ENCODE results near the gene RPS6KA3. TPM values are rescaled to one million over a fixed set of nuclear protein-coding genes. Genes with fewer than 3 reads are reported as not detected.

RPS6KA3 gene
- total and polyA plus RNA-seq, 2 of the 8 experiments (the other 6 are each of a cell fraction or from before 2014, with no cell fraction given) = 7.1 to 13.0 TPM

DNA sequence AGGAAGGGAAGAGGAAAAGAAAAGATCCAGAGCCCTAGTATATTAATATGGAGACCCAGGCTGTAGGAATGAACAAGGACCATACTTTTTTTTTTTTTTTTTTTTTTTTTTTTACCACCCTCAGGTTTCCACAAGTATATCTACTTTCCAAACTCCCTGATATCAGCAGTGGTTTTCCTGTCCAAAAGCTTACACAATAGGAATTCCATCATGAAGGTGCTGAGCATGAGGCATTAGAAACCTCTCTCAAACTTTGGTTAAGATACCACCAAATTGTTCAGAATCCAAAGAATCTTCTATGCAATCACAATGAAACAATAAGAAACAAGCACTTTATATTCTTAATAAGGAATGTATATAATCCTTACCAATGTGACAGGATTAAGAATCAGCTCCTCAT is 26.5 kb downstream of the RPS6KA3 start:
- Histone ChIP-seq H3K36me3 (ENCODE audit: control insufficient read depth in 2 of 4, insufficient read depth in 4 of 4, low read length in 3 of 4) (no peaks in the 10 kb centered on the region), H3K79me2 (ENCODE audit: control insufficient read depth in 1 of 2, insufficient read depth in 2 of 2, low read length in 2 of 2) (no peaks in the 10 kb centered on the region; a peak in 1 of 4 replicates), H3K4ac (replicated peaks; ENCODE audit: insufficient read length, low read depth, low read length) (no peak overlapping the region), H3K23ac (ENCODE audit: insufficient read length) (no peak overlapping the region), H3K14ac (ENCODE audit: insufficient read length) (no peak overlapping the region), H3K27me3 (replicated peaks in 1 of 4; ENCODE audit: control insufficient read depth in 3 of 4, extremely low read depth in 1 of 4, insufficient read depth in 3 of 4, low read length in 3 of 4) (no peaks in the 10 kb centered on the region), H2BK20ac (ENCODE audit: low read length) (no peak overlapping the region), H2BK5ac (ENCODE audit: low read depth, low read length) (no peak overlapping the region), H2BK15ac (ENCODE audit: low read length) (no peak overlapping the region), H3K9ac (replicated peaks in 1 of 4; ENCODE audit: extremely low read depth in 1 of 4, low read depth in 3 of 4, low read length in 3 of 4) (no peak overlapping the region), H3K4me2 (ENCODE audit: insufficient read depth in 1 of 2, low read depth in 2 of 2, low read length in 2 of 2) (no peak overlapping the region), H3K56ac (replicated peaks; ENCODE audit: insufficient read length, low read depth, low read length) (no peak overlapping the region), H3K27ac (ENCODE audit: low read depth, low read length) (no peak overlapping the region), H2AFZ (ENCODE audit: low read length) (no peak overlapping the region), H3K79me1 (ENCODE audit: low read depth, low read length) (no peaks in the 10 kb centered on the region), H4K5ac (ENCODE audit: insufficient read length, low read depth, low read length) (no peak overlapping the region), H3K4me1 (replicated peaks in 1 of 4; ENCODE audit: control insufficient read depth in 3 of 4, insufficient read depth in 4 of 4, low read length in 3 of 4) (no peaks in the 10 kb centered on the region), H4K8ac (ENCODE audit: extremely low read depth, insufficient read depth, low read length) (no peak overlapping the region), H3K23me2 (ENCODE audit: low read depth, low read length) (no peaks in the 10 kb centered on the region), H2BK12ac (ENCODE audit: low read depth, low read length) (no peak overlapping the region), H3K18ac (ENCODE audit: extremely low read depth, low read length) (no peak overlapping the region), H3K9me3 (ENCODE audit: insufficient read depth in 2 of 2, low read depth in 1 of 2, low read length in 1 of 2) (no peaks in the 10 kb centered on the region), H4K20me1 (replicated peaks in 1 of 2; ENCODE audit: control insufficient read depth in 1 of 2, insufficient read depth in 2 of 2, low read length in 2 of 2) (no peaks in the 10 kb centered on the region), H2BK120ac (replicated peaks; ENCODE audit: low read depth, low read length) (no peak overlapping the region), H4K91ac (replicated peaks; ENCODE audit: insufficient read length, low read length) (no peak overlapping the region), H2AK5ac (ENCODE audit: low read depth, low read length) (no peak overlapping the region), H3K4me3 (ENCODE audit: extremely low read depth in 1 of 4, insufficient read depth in 2 of 4, low read depth in 3 of 4, low read length in 4 of 4) (no peak overlapping the region)
- FAIRE-seq = no peak
- DNase-seq (ENCODE audit: low read depth in 1 of 2, low spot score in 2 of 2) = no peak
- CTCF ChIA-PET (ENCODE audit: partially characterized antibody) = no interaction called here
- no peak for TF ChIP-seq EZH2 (IDR thresholded peaks at IDR 0.05; ENCODE audit: low read depth, low read length, severe bottlenecking)
- POLR2A ChIA-PET (ENCODE audit: partially characterized antibody) = no interaction called here
